NT2/D1 (cell line): ENCODE measurements around the gene RING1.

Experiments used
- SUZ12 ChIP-seq: IDR thresholded peaks from 2 replicates; pipeline ENCODE4 v1.6.1; 2011; ENCODE audit not compliant: insufficient read length, insufficient read depth; ENCODE audit errors: extremely low read depth
- YY1 ChIP-seq: IDR thresholded peaks from 2 replicates; pipeline ENCODE4 v1.6.1; 2011; ENCODE audit not compliant: insufficient read length, insufficient read depth
- ZNF274 ChIP-seq: IDR thresholded peaks from 2 replicates; pipeline ENCODE4 v1.6.1; 2011; ENCODE audit warnings: mild to moderate bottlenecking, low read depth, low read length

- TF ChIP-seq SUZ12 (no peak), ZNF274 (no peak), YY1 (no peak)
Measured at GRCh38 chr6:33209856-33210255, 1.6 kb downstream of the RING1 start.
